Dedifferentiated amniotic fluid mesenchymal stem cell (primary cell): ENCODE measurements around the gene PDF.

Experiments
- DNase-seq: peaks from one replicate; pipeline ENCODE4 v3.0.0-alpha.2; 2016; ENCODE audit errors: extremely low spot score

PDF gene

DNA sequence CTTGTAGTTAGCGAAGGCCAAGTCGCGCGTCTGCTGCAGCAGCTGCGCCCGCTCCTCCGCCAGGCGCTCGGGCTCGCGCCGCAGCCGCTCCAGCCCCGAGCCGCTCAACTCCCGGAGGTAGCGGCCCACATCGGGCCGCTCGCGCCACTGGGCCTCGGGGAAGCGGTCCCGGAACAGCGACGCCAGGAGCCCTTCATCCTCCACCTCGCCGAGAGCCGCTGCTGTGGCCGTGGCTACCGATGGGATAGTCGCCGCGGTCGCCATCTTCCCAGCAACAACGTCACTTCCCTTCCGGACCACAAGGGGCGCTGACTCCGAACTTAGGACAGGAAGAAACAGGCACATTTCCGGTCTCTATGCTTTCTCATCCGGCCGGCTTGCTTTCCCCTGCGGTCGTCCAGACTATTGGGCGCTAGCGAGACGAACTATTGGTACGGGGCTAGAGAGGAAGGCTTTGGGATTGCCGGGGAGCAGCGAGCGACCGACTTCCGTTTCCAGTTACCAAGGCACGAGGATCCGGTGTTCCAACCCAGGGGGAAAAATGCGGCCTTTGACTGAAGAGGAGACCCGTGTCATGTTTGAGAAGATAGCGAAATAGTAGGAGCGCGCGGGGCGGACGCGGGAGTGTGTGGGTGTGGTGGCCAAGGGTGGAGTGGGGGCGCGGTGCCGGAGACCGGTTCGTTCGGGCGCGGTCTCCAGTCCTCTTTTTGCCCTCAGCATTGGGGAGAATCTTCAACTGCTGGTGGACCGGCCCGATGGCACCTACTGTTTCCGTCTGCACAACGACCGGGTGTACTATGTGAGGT lies 9.1 kb upstream of the PDF start, which contains the start of the genes COG8 and NIP7:
TSS of gene COG8 (minus strand) at position 276 of the 806 bp plus-strand sequence. CDS start at position 264, 12 bp downstream.
TSS of gene NIP7 (plus strand) at position 484 of the 806 bp plus-strand sequence. CDS start at position 542, 58 bp downstream.
- DNase-seq = peak; percentile 99

GRCh38 chr16:69338557-69339288 lies 8.3 kb upstream of the PDF start:
- no peak for DNase-seq

DNA sequence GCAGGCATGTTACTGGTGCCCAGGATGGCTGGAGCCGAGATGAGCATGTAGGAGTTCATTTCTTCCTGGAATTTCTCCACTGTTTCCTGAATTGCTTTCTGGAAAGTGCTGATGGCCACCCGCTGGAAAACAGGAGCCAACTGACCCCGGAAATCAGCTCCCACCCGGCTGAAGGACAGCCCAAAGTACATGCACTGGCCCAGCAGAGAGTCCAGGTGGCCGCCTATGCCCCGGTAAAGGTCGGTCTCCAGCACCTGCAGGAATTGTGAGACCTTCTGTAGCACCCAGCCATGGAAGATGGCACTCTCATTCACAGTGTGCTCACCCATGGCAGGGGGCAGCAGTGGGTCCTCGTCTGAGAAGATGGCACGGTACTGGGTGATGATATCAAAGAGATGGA lies 4.3 kb upstream of the PDF start:
- no peak for DNase-seq

DNA sequence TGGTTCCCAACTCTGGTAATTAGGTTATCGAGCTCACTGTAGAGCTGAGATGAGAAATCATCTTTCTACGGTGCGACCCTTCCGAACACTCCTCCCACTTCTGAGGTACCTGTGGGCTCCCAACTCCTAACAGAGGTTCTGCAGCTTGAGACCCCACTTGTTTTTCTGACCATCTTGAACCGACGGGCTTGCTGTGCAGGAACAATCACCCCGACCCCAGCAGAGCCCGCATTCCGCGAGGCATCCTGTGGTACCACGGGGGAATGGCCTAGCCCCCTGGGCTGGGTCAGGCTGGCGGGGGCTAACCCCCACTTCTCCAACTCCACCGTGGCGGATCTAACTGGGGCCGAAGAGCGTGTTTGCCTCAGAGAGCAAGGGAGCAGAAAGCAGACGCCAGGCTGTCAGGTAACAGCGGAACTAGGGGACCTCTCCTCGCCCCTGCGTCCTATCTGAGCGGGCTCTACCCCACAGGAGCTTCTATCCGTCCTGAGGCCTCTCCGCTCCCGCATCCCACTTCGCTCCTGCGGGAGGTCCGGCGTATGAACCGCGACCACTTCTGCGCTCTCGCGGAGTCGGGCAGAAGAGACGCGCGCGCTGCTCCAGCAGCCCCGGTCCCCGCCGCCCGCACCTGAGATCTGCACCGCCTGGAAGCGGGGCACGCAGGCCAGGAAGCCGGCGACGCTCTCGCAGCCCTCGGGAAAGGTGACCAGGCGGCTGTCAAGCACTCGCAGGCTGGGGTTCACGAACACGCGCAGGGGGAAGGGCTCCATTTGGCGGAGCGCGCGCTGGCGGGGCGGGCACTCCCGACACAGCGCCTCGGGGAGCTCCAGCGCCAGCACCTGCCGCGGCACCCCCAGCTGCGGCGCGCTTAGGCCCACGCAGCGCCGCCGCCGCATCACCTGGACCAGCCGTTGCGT lies 761 bp downstream of the PDF start:
- no peak for DNase-seq

DNA sequence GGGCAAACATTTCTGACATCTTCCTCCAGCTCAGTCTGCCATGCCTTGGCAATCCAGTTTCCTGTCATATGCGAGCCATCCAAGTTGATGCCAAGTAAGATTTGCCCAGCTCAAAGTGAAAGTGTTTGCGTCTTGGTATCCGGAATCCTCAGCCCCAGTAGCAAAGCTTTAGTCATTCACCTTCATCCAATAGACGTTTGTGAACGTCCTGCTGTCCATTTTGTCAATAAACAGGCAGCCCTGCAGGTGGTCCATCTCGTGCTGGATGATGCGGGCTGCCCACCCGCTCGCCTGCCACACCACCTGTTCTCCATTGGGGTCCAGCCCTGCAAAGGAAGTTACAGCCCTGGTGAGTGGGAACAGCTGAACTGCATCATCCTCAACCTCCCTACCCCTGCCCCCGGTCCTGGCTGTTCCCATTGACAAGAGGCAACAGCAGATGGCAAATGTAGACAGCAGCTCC lies 1.5 kb downstream of the PDF start:
- no peak for DNase-seq

DNA sequence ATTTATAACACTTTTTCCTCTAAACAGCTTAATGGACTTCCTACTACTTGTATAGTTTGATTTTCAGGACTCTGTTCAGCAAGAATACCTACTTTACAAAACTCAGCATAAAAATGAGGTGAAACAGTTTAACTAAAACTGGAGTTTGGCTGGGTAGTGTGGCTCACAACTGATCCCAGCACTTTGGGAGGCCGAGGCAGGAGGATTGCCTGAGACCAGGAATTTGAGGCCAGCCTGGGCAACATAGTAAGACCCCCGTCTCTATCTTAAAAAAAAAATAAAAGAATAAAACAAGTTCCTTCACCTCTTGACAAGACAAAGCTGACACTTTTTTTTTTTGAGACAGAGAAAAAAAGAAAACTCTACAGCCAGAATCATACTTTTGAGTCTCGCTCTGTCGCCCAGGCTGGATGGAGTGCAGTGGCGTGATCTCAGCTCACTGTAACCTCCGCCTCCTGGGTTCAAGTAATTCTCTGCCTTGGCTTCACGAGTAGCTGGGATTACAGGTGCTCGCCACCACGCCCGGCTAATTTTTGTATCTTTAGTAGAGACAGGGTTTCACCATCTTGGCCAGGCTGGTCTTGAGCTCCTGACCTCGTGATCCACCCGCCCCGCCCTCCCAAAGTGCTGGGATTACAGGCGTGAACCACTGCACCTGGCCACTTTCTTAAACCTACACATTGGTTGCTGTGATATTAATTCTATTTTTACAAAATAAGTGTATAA lies 2.6 kb downstream of the PDF start:
- no peak for DNase-seq

DNA sequence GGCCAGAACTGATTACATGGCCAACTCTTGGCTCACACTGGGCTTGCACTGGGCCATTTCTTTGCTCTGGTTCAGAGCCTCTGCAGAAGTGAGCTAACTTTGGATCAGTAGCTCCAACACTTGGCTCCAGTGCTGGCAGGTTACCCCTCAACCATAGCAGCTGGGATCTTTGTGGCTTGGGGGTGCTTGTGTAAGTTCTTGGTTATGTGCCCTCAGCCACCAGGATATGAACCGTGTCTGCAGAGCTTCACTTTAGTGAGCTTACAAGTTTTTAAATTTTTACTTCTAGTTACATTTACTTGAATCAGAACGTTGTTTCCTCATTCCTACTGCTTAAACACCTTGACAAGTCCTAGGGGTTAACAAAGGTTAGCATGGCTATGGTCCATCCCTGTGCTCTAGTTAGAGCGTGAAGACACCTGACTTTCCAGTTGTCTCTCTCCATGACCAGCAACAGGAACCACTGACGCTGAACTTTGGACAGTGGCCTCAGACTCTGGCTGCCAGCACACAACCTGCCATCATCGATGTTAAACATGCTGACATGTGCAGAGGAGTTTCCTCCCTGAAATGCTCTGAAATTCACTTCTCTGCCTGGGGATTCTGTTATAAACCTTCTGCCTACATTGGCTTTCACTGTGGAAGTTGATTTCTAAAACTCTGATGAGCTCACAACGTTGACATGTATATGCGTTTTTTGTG lies 4.1 kb downstream of the PDF start:
- DNase-seq = no peak

DNA sequence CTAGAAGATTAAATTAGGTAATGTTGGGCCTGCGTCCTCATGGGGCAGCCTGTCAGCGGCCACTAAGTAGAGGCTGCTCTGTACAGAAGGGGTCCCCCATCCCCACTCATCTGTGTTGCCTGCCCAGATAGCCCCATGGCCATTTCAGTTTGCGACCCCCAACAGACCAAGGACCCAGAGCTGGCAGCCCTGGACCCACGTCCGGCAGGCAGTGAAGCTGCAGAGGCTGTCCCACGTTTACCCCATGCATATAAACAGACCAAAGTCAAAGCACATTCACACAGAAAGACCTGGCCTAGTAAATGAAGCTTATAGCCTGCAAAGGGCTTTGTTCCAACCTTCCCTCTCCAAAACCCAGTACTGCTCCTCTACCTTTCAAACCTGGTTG lies 4.6 kb downstream of the PDF start:
- DNase-seq = no peak

- DNase-seq = no peak
These were observed 5.7 kb downstream of the PDF start for GRCh38 chr16:69324585-69325253.

GRCh38 chr16:69324013-69324531 lies 6.3 kb downstream of the PDF start:
- DNase-seq = no peak

DNA sequence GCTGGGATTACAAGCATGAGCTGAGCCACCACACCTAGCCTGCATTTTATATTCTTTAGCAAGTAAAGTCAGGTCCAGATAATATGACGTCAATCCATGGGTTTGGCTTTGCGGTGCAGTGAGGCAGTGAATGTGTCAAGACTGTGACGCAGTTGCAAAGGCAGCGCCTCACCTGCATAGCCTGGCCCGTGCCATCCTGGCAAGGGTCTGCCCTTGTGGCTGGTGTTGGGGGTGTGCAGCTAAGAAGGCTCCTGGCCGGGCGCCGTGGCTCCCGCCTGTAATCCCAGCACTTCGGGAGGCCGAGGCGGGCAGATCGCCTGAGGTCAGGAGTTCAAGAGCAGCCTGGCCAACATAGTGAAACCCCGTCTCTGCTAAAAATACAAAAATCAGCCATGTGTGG lies 7.0 kb downstream of the PDF start:
- DNase-seq = no peak

DNA sequence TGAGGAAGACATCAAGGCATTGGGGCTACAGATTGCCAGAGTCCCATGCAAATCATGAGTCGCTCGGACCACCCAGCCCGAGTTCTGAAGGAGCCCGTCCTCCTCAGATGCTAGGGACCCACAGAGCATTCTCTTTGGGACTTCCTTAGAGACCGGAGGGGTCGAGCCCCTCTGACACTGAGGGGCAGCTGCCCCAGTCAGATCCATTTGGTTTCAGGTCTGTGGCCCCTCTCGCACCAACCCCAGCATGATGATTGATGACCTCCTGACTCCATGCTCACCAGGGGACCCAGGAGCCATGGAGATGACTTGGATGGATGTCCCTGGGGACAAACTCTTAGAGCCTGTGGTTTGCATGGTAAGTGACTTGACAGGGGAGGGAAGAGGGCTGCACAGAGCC lies 8.0 kb downstream of the PDF start:
- DNase-seq = no peak

- DNase-seq = no peak
These were observed 9.3 kb downstream of the PDF start for GRCh38 chr16:69321080-69321479.

- DNase-seq = no peak
These were observed 9.7 kb downstream of the PDF start for GRCh38 chr16:69320740-69321073.

DNA sequence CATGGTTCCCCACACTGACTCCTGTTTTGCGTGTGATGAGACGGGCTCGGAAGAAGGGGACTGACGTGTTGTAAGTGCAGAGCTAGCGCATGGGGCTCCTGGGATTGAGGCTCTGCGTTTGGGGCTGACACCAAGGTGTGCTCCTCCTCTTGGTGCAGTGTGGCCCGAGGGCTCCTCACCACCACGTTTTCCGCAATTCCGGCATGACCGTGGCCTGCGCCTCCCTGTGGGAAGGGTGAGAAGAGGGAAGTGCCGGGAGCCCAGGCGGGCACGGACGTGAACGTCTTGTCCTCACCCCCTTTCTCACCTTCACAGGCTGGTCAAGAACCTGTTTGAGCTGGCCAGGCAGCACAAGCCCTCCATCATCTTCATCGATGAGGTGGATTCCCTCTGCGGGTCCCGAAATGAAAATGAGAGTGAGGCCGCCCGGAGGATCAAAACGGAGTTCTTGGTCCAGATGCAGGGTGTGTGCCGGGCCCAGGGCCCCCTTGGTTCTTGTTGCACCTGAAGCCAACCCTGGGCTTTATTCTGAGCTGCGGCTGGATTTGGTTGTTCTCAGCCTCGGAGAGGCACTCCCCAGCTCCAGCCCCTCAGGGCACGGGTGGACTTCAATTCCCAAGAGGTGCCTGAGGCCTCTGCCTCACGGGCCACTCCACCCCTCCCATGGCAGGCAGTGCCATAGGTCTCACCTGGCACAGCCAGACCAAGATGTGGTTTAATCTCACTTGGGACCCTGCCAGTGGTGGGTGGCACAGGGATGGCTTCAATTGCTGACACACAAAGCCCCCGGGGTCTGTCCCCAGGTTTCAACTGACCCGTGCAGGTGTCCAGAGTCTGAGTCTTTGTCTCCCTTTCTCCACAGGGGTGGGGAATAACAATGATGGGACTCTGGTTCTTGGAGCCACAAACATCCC lies 10.3 kb downstream of the PDF start:
- DNase-seq = no peak

- no peak for DNase-seq
These were observed 11.0 kb downstream of the PDF start for GRCh38 chr16:69319381-69319780.

- no peak for DNase-seq
These were observed 11.5 kb downstream of the PDF start for GRCh38 chr16:69318911-69319289.

DNA sequence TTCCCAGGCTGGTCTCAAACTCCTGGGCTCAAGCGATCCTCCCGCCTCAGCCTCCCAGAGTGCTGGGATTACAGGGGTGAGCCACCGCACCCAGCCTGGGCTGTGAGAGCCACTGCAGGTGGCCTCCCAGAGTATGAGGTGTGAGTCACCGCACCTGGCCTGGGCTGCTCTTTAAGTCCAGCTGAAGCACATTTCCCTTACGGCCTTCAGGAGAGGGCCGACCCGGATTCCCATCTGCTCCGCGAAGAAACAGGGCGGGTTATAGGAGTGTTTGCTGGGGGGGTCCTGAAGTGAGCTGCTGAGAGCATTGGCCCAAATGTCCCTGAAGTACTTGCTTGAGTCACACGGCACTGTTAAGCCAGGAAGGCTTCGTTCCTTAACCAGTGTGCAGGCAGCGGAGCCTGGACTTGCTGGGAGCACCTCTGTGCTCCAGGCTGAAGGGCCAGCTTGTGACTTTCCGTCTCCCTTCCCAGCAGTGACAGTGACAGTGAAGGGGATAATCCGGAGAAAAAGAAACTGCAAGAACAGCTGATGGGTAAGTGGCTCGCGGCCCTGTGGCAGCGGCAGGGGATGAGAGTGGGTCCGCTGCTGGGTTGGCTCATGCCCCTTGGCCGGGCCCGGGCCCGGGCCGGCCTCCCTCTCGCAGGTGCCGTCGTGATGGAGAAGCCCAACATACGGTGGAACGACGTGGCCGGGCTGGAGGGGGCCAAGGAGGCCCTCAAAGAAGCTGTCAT lies 12.0 kb downstream of the PDF start:
- no peak for DNase-seq
